ENCODE results near the gene EPHA4.

Gene EPHA4

GRCh38 chr2:221451862-221452788 is 120.0 kb downstream of the EPHA4 start:
- Histone ChIP-seq H3K4me3 (no peak overlapping the region), H3K27ac (no peak overlapping the region)

- Histone ChIP-seq H3K4me3 (no peak overlapping the region), H3K27ac (no peak overlapping the region)
These were observed 121.8 kb downstream of the EPHA4 start for GRCh38 chr2:221450280-221450679.

DNA sequence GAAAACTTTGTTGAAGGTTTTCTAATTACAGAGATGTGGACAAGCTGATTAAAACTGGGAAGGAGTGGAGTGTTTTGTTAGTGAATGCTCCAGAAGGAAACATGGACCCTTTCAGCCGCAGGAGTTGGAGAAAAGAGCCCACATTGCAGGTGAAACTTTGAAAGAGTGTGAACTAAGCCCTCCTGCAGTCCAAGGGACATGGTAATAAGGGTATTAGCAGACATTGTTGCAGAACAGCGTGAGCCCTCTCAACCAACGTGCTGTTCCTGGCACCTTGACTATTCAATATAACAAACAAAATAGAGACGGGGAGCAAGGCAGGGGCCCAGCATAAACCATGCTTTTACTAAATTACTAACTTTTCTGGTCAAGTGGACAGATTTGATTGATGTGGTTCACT is 122.7 kb downstream of the EPHA4 start:
- Histone ChIP-seq H3K27ac (no peak overlapping the region), H3K4me3 (no peak overlapping the region)

- H3K4me3 ChIP-seq: no peak overlapping the region
- H3K27ac ChIP-seq: no peak overlapping the region
These were observed 123.2 kb downstream of the EPHA4 start for GRCh38 chr2:221448844-221449390.

DNA sequence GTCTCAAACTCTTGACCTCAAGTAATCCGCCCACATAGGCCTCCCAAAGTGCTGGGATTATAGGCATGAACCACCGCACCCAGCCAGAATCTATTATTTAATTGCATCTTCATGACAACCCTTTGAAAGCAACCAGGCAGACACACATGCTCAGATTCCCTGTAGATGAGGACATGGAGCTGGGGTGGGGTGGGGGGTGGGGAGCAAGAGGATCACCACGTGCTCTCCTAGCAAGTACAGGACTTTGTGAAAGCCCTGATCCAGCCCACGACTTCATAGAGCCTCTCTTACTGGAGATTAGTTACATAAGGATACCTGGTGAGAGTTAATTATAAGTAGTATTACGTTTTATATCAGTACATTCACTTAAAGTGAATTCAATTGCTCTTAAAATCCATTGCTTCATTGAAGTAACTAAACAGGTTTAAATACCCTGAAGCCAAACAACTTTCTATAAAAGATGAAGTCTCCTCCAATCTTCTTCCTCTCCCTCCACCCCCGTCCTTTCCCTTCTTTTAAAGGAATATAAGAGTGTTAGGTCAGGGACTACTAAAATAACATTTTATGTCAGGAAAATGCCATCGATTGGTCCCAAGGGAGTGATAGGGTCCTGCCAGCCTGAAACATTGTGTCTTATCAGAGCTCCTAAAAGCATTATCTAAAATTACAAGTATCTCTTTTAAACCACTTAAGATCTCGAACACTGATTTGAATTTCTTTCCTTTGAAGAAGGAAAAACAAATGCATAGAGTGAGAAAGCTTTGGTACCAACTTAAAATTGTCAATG is 123.9 kb downstream of the EPHA4 start:
- H3K4me3 ChIP-seq: no peak overlapping the region
- H3K27ac ChIP-seq: no peak overlapping the region

- no peak overlapping the region for H3K4me3 ChIP-seq
- H3K27ac ChIP-seq: no peak overlapping the region
These were observed 124.8 kb downstream of the EPHA4 start for GRCh38 chr2:221447310-221447709.

DNA sequence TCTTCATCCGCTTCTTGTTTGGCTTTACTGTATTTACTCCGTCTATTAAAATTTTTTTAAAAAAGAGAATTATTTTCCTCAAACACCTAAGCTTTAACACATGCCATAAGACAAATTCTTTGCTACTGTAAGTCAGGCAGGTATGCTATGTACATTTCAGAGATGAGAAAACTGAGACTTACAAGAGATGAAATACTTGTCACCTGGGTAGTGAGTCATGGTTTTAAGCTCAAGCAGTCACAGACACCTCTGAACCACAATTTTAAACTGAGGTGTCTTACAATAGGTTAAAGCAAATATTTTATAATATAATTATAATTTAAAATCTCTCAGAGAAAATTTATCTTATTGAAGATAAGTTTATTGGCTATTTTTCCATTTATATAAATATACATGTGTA is 126.0 kb downstream of the EPHA4 start:
- no peak overlapping the region for H3K4me3 ChIP-seq
- H3K27ac ChIP-seq: no peak overlapping the region

DNA sequence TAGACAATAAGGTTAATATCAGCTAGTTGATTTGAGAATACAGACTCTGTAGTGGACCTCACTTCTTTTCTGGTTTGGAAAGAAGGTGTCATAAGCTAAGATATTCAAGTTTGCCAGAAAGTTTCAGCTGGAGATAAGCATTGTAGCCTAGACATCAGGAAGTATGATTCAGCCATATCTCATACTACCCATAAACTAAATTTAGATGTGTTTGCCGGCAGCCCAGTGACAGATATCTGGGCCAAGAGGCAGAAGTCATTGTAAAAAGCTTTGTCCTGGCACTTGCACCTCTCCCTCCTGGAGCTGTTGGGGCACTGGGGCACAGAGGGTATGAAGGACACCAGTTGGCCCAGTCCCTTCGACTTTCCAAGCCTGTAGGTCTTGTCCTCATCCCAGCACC is 128.0 kb downstream of the EPHA4 start:
- H3K4me3 ChIP-seq: no peak overlapping the region
- H3K27ac ChIP-seq: peak overlapping the region in 3 of 21 experiments; percentile 9 to 47 (median 39)

DNA sequence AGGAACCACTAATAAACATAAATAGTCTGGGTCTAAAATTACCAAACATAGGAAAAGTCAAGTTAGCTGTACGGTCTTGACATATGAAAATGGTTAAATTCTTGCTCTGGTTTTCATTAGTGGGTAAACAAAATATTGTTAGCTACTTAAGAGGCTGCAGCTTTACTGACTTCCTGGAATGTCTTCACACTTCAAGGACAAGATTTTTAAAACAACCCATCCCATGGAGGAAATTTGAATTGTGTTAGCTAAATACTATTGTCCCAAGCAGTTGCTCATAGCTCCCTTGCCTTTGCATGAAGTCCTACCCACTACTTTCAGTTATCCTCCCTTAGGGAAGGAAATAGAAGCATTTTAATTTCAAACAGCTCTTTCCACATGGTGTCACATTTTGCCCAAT is 128.5 kb downstream of the EPHA4 start:
- H3K27ac ChIP-seq: peak overlapping the region in 2 of 21 experiments; percentile 39 to 47

DNA sequence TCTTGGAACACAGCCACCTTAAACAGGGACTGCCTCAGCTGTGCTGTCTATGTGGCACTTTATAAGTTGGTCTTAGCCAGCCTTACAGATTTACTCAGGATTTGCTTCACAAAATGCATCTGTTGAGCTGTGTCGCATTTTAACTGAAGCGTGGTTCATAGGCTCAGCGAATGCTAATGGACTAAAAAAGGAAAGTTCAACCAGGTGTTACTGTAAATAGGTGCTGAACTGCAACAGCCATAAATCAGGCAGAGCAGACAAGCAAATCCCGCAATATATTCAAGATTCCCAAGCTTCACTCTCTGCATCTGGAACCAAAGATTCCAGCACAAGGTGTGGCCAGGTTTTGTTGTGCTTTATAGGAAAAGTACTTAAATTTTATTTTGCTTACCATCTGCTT is 130.0 kb downstream of the EPHA4 start:
- Histone ChIP-seq H3K4me3 (no peak overlapping the region), H3K27ac (no peak overlapping the region)

More for the DNA sequence above, 128.5 kb downstream of the EPHA4 start:
- no peak overlapping the region for H3K4me3 ChIP-seq

- no peak overlapping the region for H3K27ac ChIP-seq
- H3K4me3 ChIP-seq: no peak overlapping the region
These were observed 132.2 kb downstream of the EPHA4 start for GRCh38 chr2:221439761-221440479.

DNA sequence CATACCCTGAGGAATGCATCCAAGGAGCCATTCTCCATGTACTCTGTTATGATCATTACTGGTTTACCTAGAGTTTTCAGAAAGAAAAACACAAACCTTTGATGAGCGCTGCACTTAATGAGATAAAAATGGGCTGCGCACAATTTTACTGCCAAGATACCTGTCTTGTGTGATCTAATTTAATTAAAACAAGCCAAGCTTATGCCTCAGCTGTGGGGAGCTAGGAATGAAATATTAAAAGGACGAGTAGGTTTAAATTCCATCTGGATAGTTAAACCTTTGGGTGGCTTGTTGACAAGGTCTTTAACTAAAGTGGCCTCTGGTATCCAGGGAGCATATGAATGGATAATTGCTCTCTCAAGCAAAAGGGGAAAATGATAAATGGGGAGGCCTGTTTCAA is 135.0 kb downstream of the EPHA4 start:
- Histone ChIP-seq H3K27ac (no peak overlapping the region), H3K4me3 (no peak overlapping the region)

- Histone ChIP-seq H3K4me3 (no peak overlapping the region), H3K27ac (no peak overlapping the region)
These were observed 136.9 kb downstream of the EPHA4 start for GRCh38 chr2:221435171-221435570.

DNA sequence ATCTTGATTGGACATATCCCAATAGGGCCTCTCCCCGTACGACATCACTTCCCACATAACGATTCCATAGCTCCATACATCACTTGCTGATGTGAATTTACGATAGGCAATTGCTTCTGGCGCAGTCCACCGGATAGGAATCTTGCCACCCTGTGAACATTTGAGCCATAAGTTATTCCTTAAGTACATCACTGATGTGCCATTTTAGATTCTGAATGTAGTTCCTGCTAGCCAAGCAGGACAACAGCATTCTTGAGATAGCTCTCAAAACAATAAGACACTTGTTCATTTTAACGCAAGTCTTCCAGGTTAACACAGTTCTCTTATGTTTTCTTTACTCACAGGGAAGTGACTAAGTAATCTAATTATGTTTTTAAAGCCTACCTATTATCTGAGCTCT is 138.0 kb downstream of the EPHA4 start:
- Histone ChIP-seq H3K27ac (no peak overlapping the region), H3K4me3 (no peak overlapping the region)

DNA sequence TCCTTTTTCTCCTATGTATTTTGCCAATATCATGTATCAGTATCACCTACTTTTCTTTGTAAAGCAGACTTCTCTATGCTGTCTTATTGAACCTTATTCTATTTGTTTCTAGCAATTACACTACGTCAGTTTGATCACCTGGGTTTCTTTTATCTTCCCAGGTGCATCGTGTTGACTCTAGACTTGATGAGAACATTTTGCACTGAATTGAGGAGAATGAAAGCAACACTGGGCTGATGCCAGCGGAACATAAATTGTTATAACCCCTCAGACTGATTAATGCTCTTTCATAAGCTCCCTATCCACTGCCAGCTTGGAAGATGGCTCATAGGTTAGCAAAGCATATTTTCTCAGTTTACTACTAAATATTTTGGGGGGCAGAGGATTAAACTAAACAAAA is 140.6 kb downstream of the EPHA4 start:
- H3K27ac ChIP-seq: no peak overlapping the region
- H3K4me3 ChIP-seq: no peak overlapping the region

- Histone ChIP-seq H3K27ac (peak overlapping the region in 1 of 21 experiments; percentile 48), H3K4me3 (no peak overlapping the region)
These were observed 142.2 kb downstream of the EPHA4 start for GRCh38 chr2:221429741-221430491.

- H3K27ac ChIP-seq: no peak overlapping the region
These were observed 143.2 kb downstream of the EPHA4 start for GRCh38 chr2:221428896-221429295.

DNA sequence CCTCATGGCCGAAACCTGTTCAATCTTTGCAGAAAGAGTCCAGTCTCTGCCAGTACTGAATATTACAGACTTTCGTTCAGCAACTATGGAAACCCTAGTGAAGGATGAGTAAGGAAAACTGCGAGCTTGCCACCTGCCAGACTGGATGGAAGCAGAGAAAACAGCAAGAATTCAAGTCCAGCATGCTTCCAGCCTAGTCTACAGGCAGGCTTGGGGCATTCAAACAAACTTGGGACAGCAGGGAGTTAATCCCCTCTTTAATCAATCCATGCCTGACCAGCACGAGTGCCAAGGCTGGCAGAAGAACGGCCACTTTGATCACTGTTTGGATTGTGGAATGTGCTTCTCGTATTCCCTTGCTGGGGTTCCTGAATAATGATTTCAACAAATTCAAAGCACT is 145.2 kb downstream of the EPHA4 start:
- no peak overlapping the region for H3K4me3 ChIP-seq

More at GRCh38 chr2:221428896-221429295, 143.2 kb downstream of the EPHA4 start:
- H3K4me3 ChIP-seq: no peak overlapping the region

DNA sequence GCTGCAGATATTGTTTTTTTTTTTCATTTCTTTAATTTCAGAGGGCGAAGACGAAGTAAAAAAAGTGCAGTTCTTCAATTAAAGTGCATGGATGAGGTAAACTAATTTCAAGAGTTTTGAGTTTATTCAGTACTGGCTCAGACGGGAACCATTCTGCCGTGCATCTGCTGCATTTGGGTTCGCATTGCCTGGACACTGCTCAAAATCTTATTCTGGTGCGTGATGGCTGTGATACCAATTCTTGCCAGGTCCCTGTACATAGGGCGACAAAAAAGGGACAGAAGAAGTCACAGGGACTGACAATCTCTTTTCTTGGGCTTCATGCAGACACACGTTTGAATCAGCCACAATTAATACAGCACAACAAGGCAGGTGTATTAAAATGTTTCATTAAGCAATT is 146.2 kb downstream of the EPHA4 start:
- Histone ChIP-seq H3K27ac (no peak overlapping the region), H3K4me3 (no peak overlapping the region)

More for the DNA sequence above, 145.2 kb downstream of the EPHA4 start:
- no peak overlapping the region for H3K27ac ChIP-seq
